Measurements from ENCODE around the gene ASNSD1. TPM values are rescaled to one million over a fixed set of nuclear protein-coding genes. Genes with fewer than 3 reads are reported as not detected.
A peak's percentile ranks its signal among the peaks of the same experiment; 100 is the strongest.

ASNSD1 gene
- total RNA-seq, 1 experiment from 2014 or later: 48.5 TPM

GRCh38 chr2:189698020-189698887 lies 37.0 kb downstream of the ASNSD1 start:
- Histone ChIP-seq H3K56ac (ENCODE audit: insufficient read length, low read depth, low read length) (no peak overlapping the region), H3K9me3 (ENCODE audit: control insufficient read depth, low read depth, low read length) (no peaks in the 10 kb centered on the region), H4K5ac (ENCODE audit: insufficient read length, low read depth, low read length) (no peak overlapping the region), H2BK120ac (ENCODE audit: low read depth, low read length, poor library complexity, severe bottlenecking) (no peak overlapping the region), H2BK15ac (ENCODE audit: low read depth, low read length) (no peak overlapping the region), H3K18ac (ENCODE audit: insufficient read length, low read depth, low read length) (no peak overlapping the region), H3T11ph (ENCODE audit: low read length) (no peak overlapping the region), H3K27ac (ENCODE audit: insufficient read length, low read depth, low read length) (no peak overlapping the region), H2AFZ (ENCODE audit: low read length) (no peak overlapping the region), H4K91ac (ENCODE audit: insufficient read length, low read depth, low read length) (no peak overlapping the region), H3K4ac (ENCODE audit: low read depth, low read length) (no peak overlapping the region), H3K79me2 (ENCODE audit: insufficient read depth, low read length) (no peaks in the 10 kb centered on the region), H3K79me1 (ENCODE audit: insufficient read depth, low read depth, low read length, poor library complexity, severe bottlenecking) (no peaks in the 10 kb centered on the region), H2BK20ac (ENCODE audit: low read depth, low read length, poor library complexity, severe bottlenecking) (no peak overlapping the region), H4K8ac (replicated peaks; ENCODE audit: insufficient read length, low read depth, low read length) (no peak overlapping the region), H3K4me2 (ENCODE audit: insufficient read depth, insufficient read length, low read length) (no peak overlapping the region), H4K20me1 (ENCODE audit: control insufficient read depth, insufficient read depth, insufficient read length) (no peaks in the 10 kb centered on the region), H3K9ac (ENCODE audit: extremely low read depth, insufficient read length, low read length) (no peak overlapping the region), H3K14ac (ENCODE audit: insufficient read depth, low read length) (no peak overlapping the region), H2BK5ac (ENCODE audit: insufficient read length, low read length) (no peak overlapping the region), H3K4me1 (ENCODE audit: insufficient read depth, low read length) (no peaks in the 10 kb centered on the region), H3K23ac (ENCODE audit: insufficient read length, low read depth, low read length) (no peak overlapping the region), H3K27me3 (ENCODE audit: insufficient read depth, low read length) (no peaks in the 10 kb centered on the region), H2BK12ac (ENCODE audit: insufficient read length, low read depth, low read length) (no peak overlapping the region), H3K23me2 (ENCODE audit: insufficient read length, low read depth, low read length, poor library complexity, severe bottlenecking) (no peaks in the 10 kb centered on the region), H2AK5ac (ENCODE audit: insufficient read length, low read length) (no peak overlapping the region)
- WGBS (ENCODE audit: extremely low coverage, insufficient read length, low lambda C conversion rate): no CpG with 5 or more reads among the region's 6 CpGs
- peak overlapping the region; percentile 63 to 72 for H3K4me3 Mint-ChIP-seq
- peaks cover 2 to 5% of the 10 kb centered on the region in 2 experiments for H3K4me1 Mint-ChIP-seq
- DNase-seq: peak; percentile 86
- H3K9me3 Mint-ChIP-seq: no peaks in the 10 kb centered on the region
- TF ChIP-seq CTCF (conservative IDR thresholded peaks at IDR 0.05): peak; percentile 85
- no peaks in the 10 kb centered on the region for H3K36me3 Mint-ChIP-seq (ENCODE audit: insufficient read depth in 1 of 3, low read depth in 3 of 3)
- H3K27me3 Mint-ChIP-seq (ENCODE audit: low read depth): no peaks in the 10 kb centered on the region
- H3K27ac Mint-ChIP-seq: peak overlapping the region; percentile 68 to 94 (median 93); a peak in 5 of 7 replicates

All from H9 (cell line).